Smooth muscle cell (in vitro differentiated cells): ENCODE data around the gene CSNK2A3. TPM values are rescaled to one million over a fixed set of nuclear protein-coding genes. Genes with fewer than 3 reads are reported as not detected.

Experiments used
- DNase-seq: peaks from one replicate; lab custom pipeline; 2025; ENCODE audit not compliant: unreplicated experiment; lab: John Stamatoyannopoulos, UW
- H2AFZ ChIP-seq: fragments of 200-600 bp; sonication (generic); 2 replicates; pipeline ENCODE4 v1.6.0; 2016; ENCODE audit warnings: antibody characterized with exemption, low read depth, mild to moderate bottlenecking
- H3F3A ChIP-seq: fragments of 200-600 bp; sonication (generic); 2 replicates; pipeline ENCODE4 v1.6.0; 2017; ENCODE audit warnings: antibody characterized with exemption, low read depth
- H3K27ac ChIP-seq: fragments of 200-600 bp; sonication (generic); 2 replicates; pipeline ENCODE4 v1.5.1; 2016; ENCODE audit warnings: low read depth, mild to moderate bottlenecking
- H3K27me3 ChIP-seq: fragments of 200-600 bp; sonication (generic); 2 replicates; pipeline ENCODE4 v1.6.1; 2016; ENCODE audit warnings: low read depth, mild to moderate bottlenecking
- H3K36me3 ChIP-seq: fragments of 200-600 bp; sonication (generic); 2 replicates; pipeline ENCODE4 v1.5.1; 2016; ENCODE audit warnings: low read depth
- H3K4me1 ChIP-seq: fragments of 200-600 bp; sonication (generic); 2 replicates; pipeline ENCODE4 v1.5.1; 2016; ENCODE audit warnings: low read depth
- H3K4me2 ChIP-seq: fragments of 200-600 bp; sonication (generic); 2 replicates; pipeline ENCODE4 v1.6.0; 2016; ENCODE audit warnings: mild to moderate bottlenecking
- H3K4me3 ChIP-seq: fragments of 200-600 bp; sonication (generic); 2 replicates; pipeline ENCODE4 v1.5.1; 2016; ENCODE audit warnings: mild to moderate bottlenecking
- H3K79me2 ChIP-seq: fragments of 200-600 bp; sonication (generic); 2 replicates; pipeline ENCODE4 v1.6.0; 2016; ENCODE audit warnings: low read depth, mild to moderate bottlenecking
- H3K9ac ChIP-seq: fragments of 200-600 bp; sonication (generic); 2 replicates; pipeline ENCODE4 v1.6.0; 2016; ENCODE audit warnings: low read depth
- H3K9me3 ChIP-seq: fragments of 200-600 bp; sonication (generic); replicated peaks from 2 replicates; pipeline ENCODE4 v1.5.1; 2016; ENCODE audit warnings: low read depth
- H4K20me1 ChIP-seq: fragments of 200-600 bp; sonication (generic); 2 replicates; pipeline ENCODE4 v1.6.0; 2016; ENCODE audit warnings: low read depth
- WGBS: methylation state at CpG from one replicate; pipeline ENCODE4 v1.1.7; 2016; ENCODE audit warnings: low lambda C conversion rate; 5-methylcytosine and 5-hydroxymethylcytosine counted together
- polyA plus RNA-seq: library from polyadenylated mRNA; unstranded; fragments of >200 nt; fragmentation: Nextera tagmentation; extraction: Ambion mirVana; gene quantifications from 2 replicates; pipeline ENCODE4 v1.2.1, GENCODE V29; 2016
- total RNA-seq: library from RNA; depleted of rRNA; stranded (reverse); fragments of >200 nt; gene quantifications from 2 replicates; pipeline ENCODE4 v1.2.3, GENCODE V29; 2014
- TF ChIP-seq, protein P1 (sequence below): fragments of 200-600 bp; sonication (generic); IDR thresholded peaks from 2 replicates; pipeline ENCODE4 v1.5.1; 2017; ENCODE audit warnings: borderline replicate concordance, mild to moderate bottlenecking, antibody characterized with exemption; ENCODE audit not compliant: insufficient read depth, poor library complexity, severe bottlenecking

Gene CSNK2A3
- total and polyA plus RNA-seq, 2 experiments from 2014 or later: 1.0 to 1.1 TPM

DNA sequence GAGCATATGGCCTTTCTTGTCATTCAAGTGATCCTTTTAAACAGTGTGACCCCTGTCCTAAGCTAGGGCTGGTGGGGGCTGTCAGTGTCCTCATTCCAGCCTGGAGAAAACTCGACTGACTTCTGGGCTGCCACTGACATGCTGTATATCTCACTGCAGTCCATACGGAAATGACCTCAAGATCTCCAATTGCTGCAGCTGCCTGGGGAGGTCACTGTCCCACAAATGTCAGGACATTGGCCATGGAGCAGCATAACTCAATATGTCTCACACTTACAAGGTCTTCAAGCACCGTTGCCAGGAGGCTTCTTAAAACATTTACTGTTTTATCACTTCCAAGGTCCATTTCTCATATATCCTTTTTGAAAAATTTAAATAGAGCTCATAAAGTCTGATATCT, 27.8 kb upstream of the CSNK2A3 start:
- TF ChIP-seq, protein P1, sequence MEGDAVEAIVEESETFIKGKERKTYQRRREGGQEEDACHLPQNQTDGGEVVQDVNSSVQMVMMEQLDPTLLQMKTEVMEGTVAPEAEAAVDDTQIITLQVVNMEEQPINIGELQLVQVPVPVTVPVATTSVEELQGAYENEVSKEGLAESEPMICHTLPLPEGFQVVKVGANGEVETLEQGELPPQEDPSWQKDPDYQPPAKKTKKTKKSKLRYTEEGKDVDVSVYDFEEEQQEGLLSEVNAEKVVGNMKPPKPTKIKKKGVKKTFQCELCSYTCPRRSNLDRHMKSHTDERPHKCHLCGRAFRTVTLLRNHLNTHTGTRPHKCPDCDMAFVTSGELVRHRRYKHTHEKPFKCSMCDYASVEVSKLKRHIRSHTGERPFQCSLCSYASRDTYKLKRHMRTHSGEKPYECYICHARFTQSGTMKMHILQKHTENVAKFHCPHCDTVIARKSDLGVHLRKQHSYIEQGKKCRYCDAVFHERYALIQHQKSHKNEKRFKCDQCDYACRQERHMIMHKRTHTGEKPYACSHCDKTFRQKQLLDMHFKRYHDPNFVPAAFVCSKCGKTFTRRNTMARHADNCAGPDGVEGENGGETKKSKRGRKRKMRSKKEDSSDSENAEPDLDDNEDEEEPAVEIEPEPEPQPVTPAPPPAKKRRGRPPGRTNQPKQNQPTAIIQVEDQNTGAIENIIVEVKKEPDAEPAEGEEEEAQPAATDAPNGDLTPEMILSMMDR: no peak
- H3K79me2 ChIP-seq: no peaks in the 10 kb centered on the region
- H3K4me2 ChIP-seq: no peak overlapping the region
- no peak overlapping the region for H3K27ac ChIP-seq
- no peak overlapping the region for H2AFZ ChIP-seq
- no peak overlapping the region for H3K9ac ChIP-seq
- no peaks in the 10 kb centered on the region for H3K4me1 ChIP-seq
- WGBS: 78% methylated on average over 3 of the region's 3 CpGs
- H3K9me3 ChIP-seq: no peaks in the 10 kb centered on the region
- no peaks in the 10 kb centered on the region for H3K27me3 ChIP-seq
- no peaks in the 10 kb centered on the region for H3K36me3 ChIP-seq
- H3K4me3 ChIP-seq: no peak overlapping the region
- no peaks in the 10 kb centered on the region for H4K20me1 ChIP-seq
- no peaks in the 10 kb centered on the region for H3F3A ChIP-seq
- DNase-seq: no peak

DNA sequence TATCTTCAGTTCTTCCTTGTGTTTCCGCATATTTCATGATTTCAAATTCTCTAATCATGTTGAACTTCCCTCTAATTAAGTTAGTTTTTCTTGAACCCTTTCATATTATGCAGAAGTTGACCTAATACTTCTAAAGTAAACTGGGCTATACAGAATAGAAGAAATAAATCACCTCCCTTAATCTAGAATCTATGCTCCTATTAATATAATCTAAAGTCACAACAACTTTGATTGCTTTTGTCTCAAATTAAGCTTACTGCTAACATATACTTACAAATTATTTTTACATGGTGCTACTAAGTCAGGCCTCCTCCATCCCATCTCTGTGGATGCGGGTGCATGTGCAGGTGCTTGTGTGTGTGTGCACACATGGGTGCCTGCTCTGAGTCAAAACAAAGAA, 27.3 kb upstream of the CSNK2A3 start:
- Histone ChIP-seq H3K4me1 (no peaks in the 10 kb centered on the region), H3K9me3 (no peaks in the 10 kb centered on the region), H2AFZ (no peak overlapping the region), H3K4me2 (no peak overlapping the region), H3K27ac (no peak overlapping the region), H3K36me3 (no peaks in the 10 kb centered on the region), H3K9ac (no peak overlapping the region), H4K20me1 (no peaks in the 10 kb centered on the region), H3K79me2 (no peaks in the 10 kb centered on the region), H3K4me3 (no peak overlapping the region), H3K27me3 (no peaks in the 10 kb centered on the region), H3F3A (no peaks in the 10 kb centered on the region)
- TF ChIP-seq, protein P1: no peak
- no peak for DNase-seq
- WGBS: 97% methylated on average over 2 of the region's 2 CpGs

DNA sequence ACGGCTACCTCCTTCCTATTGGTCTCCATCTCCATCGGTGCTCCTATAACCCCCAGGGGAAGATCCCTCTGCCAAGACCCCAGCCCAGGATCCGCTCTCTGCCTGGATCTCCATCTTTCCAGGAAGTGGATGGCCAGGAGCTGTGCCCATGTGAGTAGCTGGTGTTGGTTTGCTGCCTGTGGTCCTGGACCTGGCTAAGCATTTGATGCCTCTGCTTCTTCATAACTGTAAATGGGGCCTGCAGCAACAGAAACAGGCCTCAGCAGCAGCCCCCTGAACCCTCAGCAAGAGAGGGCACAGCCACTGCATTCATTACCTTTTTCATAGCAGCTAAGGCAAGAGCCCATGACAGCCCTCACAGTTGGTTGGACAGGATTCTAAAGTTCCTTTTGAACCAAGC, 26.6 kb upstream of the CSNK2A3 start:
- no peak overlapping the region for H3K9ac ChIP-seq
- H3K9me3 ChIP-seq: no peaks in the 10 kb centered on the region
- TF ChIP-seq, protein P1: no peak
- H3K4me3 ChIP-seq: no peak overlapping the region
- H3F3A ChIP-seq: no peaks in the 10 kb centered on the region
- no peak overlapping the region for H3K27ac ChIP-seq
- no peaks in the 10 kb centered on the region for H3K27me3 ChIP-seq
- no peak overlapping the region for H3K4me2 ChIP-seq
- H2AFZ ChIP-seq: no peak overlapping the region
- no peaks in the 10 kb centered on the region for H3K79me2 ChIP-seq
- no peaks in the 10 kb centered on the region for H4K20me1 ChIP-seq
- 95% methylated on average over 3 of the region's 3 CpGs for WGBS
- DNase-seq: no peak
- H3K36me3 ChIP-seq: no peaks in the 10 kb centered on the region
- H3K4me1 ChIP-seq: no peaks in the 10 kb centered on the region

DNA sequence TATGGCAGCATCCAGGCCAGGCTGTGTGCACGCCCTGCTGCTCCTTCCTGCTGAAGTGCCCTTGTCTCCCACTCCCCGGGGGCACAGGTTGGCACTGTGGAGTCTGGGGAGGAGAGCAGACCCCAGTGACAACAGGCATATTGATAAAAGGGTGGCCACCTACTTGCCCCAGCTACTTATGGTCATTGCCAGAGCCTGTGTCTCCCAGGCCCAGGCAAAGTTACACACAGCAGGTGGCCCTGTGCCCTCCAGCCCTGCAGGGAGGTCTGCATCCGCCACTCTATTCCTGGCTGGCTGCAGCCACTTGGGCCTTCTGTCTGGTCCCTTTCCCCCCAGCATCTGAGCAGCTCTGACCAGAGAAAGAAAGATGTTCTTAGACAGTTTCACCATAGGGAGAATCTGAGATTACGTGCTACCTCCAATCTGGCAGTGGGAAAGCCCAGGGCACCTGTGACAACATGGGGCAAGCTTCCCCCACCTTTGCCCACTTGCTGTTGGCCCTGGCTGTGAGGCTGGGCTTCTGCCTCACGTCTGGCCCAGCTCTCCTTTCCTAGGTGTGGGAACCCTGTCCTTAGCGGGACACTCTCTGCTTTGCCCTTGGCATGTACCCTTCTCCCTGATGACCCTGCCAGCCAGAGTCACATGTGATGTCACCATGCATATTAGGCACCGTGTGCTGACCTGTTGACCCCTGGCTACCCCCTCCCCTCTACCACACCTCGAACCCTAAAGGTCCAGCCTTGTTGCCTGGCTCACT, 25.3 kb upstream of the CSNK2A3 start:
- Histone ChIP-seq H3K27me3 (no peaks in the 10 kb centered on the region), H3K4me3 (no peak overlapping the region), H3K9ac (no peak overlapping the region), H3K4me1 (no peaks in the 10 kb centered on the region), H3K4me2 (no peak overlapping the region), H3K27ac (no peak overlapping the region), H3K9me3 (no peaks in the 10 kb centered on the region), H3K79me2 (no peaks in the 10 kb centered on the region), H3F3A (no peaks in the 10 kb centered on the region), H3K36me3 (no peaks in the 10 kb centered on the region), H4K20me1 (no peaks in the 10 kb centered on the region), H2AFZ (no peak overlapping the region)
- TF ChIP-seq, protein P1: no peak
- no peak for DNase-seq
- 86% methylated on average over 7 of the region's 8 CpGs for WGBS
